WERI-Rb-1 (cell line): ENCODE measurements around the gene TUBGCP3.
"Not testable (repeated sequence)": the region's sequence is repeated elsewhere in the genome, so short reads cannot be mapped to it uniquely, and the experiment has no call there.

Source experiments
- DNase-seq: peaks from one replicate; pipeline ENCODE4 v3.0.0-alpha.2; 2020
- H3K27ac ChIP-seq: fragments of 250-450 bp; sonication (Bioruptor Pico); 2 replicates; pipeline ENCODE4 v1.5.1; 2020; ENCODE audit warnings: mild to moderate bottlenecking, moderate library complexity
- H3K27me3 ChIP-seq: fragments of 250-450 bp; sonication (Bioruptor Pico); 2 replicates; pipeline ENCODE4 v1.5.1; 2021; ENCODE audit warnings: mild to moderate bottlenecking, low read depth, moderate library complexity; ENCODE audit not compliant: insufficient read depth, severe bottlenecking
- H3K36me3 ChIP-seq: fragments of 250-450 bp; sonication (Bioruptor Pico); 2 replicates; pipeline ENCODE4 v1.5.1; 2020; ENCODE audit warnings: mild to moderate bottlenecking, moderate library complexity
- H3K4me3 ChIP-seq: 2 replicates; pipeline ENCODE4 v1.5.1; 2011; ENCODE audit warnings: low read depth, mild to moderate bottlenecking, control low read depth, low read length
- H3K9me3 ChIP-seq: fragments of 250-450 bp; sonication (Bioruptor Pico); 2 replicates; pipeline ENCODE4 v1.5.1; 2021; ENCODE audit warnings: mild to moderate bottlenecking, moderate library complexity; ENCODE audit not compliant: severe bottlenecking
- CTCF ChIP-seq: IDR thresholded peaks from 2 replicates; pipeline ENCODE4 v1.5.1; 2011; ENCODE audit warnings: low read depth, mild to moderate bottlenecking, control low read depth, inconsistent platforms, low read length

TUBGCP3 gene

GRCh38 chr13:112556600-112556999 lies 31.4 kb downstream of the TUBGCP3 start:
- Histone ChIP-seq H3K36me3 (peaks cover 86% of the 10 kb centered on the region), H3K9me3 (no peaks in the 10 kb centered on the region), H3K4me3 (no peak overlapping the region), H3K27me3 (no peaks in the 10 kb centered on the region), H3K27ac (no peak overlapping the region)
- no peak for DNase-seq
- no peak for TF ChIP-seq CTCF

- TF ChIP-seq CTCF, result no peak
- Histone ChIP-seq H3K27ac (no peak overlapping the region), H3K9me3 (no peaks in the 10 kb centered on the region), H3K27me3 (no peaks in the 10 kb centered on the region), H3K36me3 (peaks cover 94% of the 10 kb centered on the region), H3K4me3 (no peak overlapping the region)
- no peak for DNase-seq
Observed at GRCh38 chr13:112554214-112554850, 33.6 kb downstream of the TUBGCP3 start.

DNA sequence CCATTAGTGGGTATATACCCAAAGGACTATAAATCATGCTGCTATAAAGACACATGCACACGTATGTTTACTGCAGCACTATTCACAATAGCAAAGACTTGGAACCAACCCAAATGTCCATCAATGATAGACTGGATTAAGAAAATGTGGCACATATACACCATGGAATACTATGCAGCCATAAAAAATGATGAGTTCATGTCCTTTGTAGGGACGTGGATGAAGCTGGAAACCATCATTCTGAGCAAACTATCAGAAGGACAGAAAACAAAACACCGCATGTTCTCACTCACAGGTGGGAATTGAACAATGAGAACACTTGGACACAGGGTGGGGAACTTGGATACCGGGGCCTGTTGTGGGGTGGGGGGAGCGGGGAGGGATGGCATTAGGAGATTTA lies 39.0 kb downstream of the TUBGCP3 start:
- not testable (repeated sequence) for H3K27ac ChIP-seq, H3K27me3 ChIP-seq, H3K4me3 ChIP-seq, DNase-seq, H3K9me3 ChIP-seq
- peaks cover 84% of the 10 kb centered on the region for H3K36me3 ChIP-seq

- TF ChIP-seq CTCF, result no peak
- H3K9me3 ChIP-seq, result no peaks in the 10 kb centered on the region
- H3K36me3 ChIP-seq, result peaks cover 64% of the 10 kb centered on the region
- DNase-seq, result no peak
- no peaks in the 10 kb centered on the region for H3K27me3 ChIP-seq
- no peak overlapping the region for H3K4me3 ChIP-seq
- H3K27ac ChIP-seq, result no peak overlapping the region
Observed at GRCh38 chr13:112545856-112546255, 42.1 kb downstream of the TUBGCP3 start.

- DNase-seq, result no peak
- Histone ChIP-seq H3K27me3 (no peaks in the 10 kb centered on the region), H3K4me3 (no peak overlapping the region), H3K9me3 (no peaks in the 10 kb centered on the region), H3K27ac (no peak overlapping the region), H3K36me3 (peaks cover 13% of the 10 kb centered on the region)
- no peak for TF ChIP-seq CTCF
Observed at GRCh38 chr13:112532837-112533745, 54.9 kb downstream of the TUBGCP3 start.

GRCh38 chr13:112531263-112531794 lies 56.6 kb downstream of the TUBGCP3 start:
- Histone ChIP-seq H3K36me3 (peaks cover 13% of the 10 kb centered on the region), H3K4me3 (no peak overlapping the region), H3K9me3 (no peaks in the 10 kb centered on the region), H3K27me3 (no peaks in the 10 kb centered on the region), H3K27ac (no peak overlapping the region)
- TF ChIP-seq CTCF, result no peak
- no peak for DNase-seq
